Naive thymus-derived CD8-positive, alpha-beta T cell (primary cell): ENCODE data around the gene TSSK1B. TPM values are rescaled to one million over a fixed set of nuclear protein-coding genes. Genes with fewer than 3 reads are reported as not detected.
"Not testable (repeated sequence)": the region's sequence is repeated elsewhere in the genome, so short reads cannot be mapped to it uniquely, and the experiment has no call there.

Experiments used
- ATAC-seq, 2 donors: fragments of 150-1000 bp; cut with Tn5 transposase in 1 of 2; sonication (Bioruptor Pico), chemical (Tn5 transposase) in 1 of 2; 1 replicate in 1 of 2; 2 replicates in 1 of 2; pipeline ENCODE4 v1.10.0; 2021; ENCODE audit warnings: mild to moderate bottlenecking in 2 of 2, moderate library complexity in 2 of 2
- POLR2A ChIA-PET: fragments of 350-600 bp; sonication (Branson Sonifier 250); formaldehyde crosslinking; loops from one replicate; lab custom pipeline; 2021; ENCODE audit warnings: antibody characterized with exemption; lab: Charles Lee
- DNase-seq, 10 donors: peaks; one replicate each; pipeline versions ENCODE4 v3.0.0 to v3.0.0-alpha.2; 2020 to 2022
- H3K27ac Mint-ChIP-seq, 10 donors: one replicate each; pipeline ENCODE4 v1.8.0; 2020 to 2022; ENCODE audit warnings: mild to moderate bottlenecking in 10 of 10, mixed read lengths in 10 of 10, moderate library complexity in 4 of 10, inconsistent platforms in 1 of 10
- H3K27me3 Mint-ChIP-seq, 5 donors: one replicate each; pipeline ENCODE4 v1.8.0; 2021 to 2022; ENCODE audit warnings: mixed read lengths in 5 of 5
- H3K36me3 Mint-ChIP-seq, 3 donors: one replicate each; pipeline ENCODE4 v1.8.0; 2020 to 2022; ENCODE audit warnings: mixed read lengths in 3 of 3, mild to moderate bottlenecking in 2 of 3, inconsistent platforms in 1 of 3
- H3K4me1 Mint-ChIP-seq, 4 donors: one replicate each; pipeline ENCODE4 v1.8.0; 2021 to 2022; ENCODE audit warnings: mixed read lengths in 4 of 4
- H3K4me3 Mint-ChIP-seq, 10 donors: one replicate each; pipeline ENCODE4 v1.8.0; 2020 to 2022; ENCODE audit warnings: mild to moderate bottlenecking in 10 of 10, mixed read lengths in 10 of 10, moderate library complexity in 6 of 10, inconsistent platforms in 1 of 10
- H3K9me3 Mint-ChIP-seq, 9 donors: one replicate each; pipeline ENCODE4 v1.8.0; 2020 to 2022; ENCODE audit warnings: mixed read lengths in 9 of 9, mild to moderate bottlenecking in 3 of 9, inconsistent platforms in 1 of 9, moderate library complexity in 1 of 9
- polyA plus RNA-seq, 3 donors: library from polyadenylated mRNA; unstranded; fragments of 300-500 nt; fragmentation: Illumina TruSeq; gene quantifications; one replicate each; pipeline ENCODE4 v1.2.3, GENCODE V29; 2021
- total RNA-seq, 8 experiments: library from RNA in 2 of 8; stranded (reverse) in 2 of 8; gene quantifications; one replicate each; pipeline ENCODE4 v1.2.3 and lab custom pipeline; 2021 to 2026

The TSSK1B gene
- total and polyA plus RNA-seq, 5 experiments from 2014 or later: not detected

GRCh38 chr5:113446358-113446927 lies 11.7 kb upstream of the TSSK1B start:
- H3K27ac Mint-ChIP-seq: no peak overlapping the region
- H3K27me3 Mint-ChIP-seq: peaks cover 10 to 42% (median 25%) of the 10 kb centered on the region in 5 donors
- POLR2A ChIA-PET: no interaction called here
- peaks cover 4 to 7% (median 4%) of the 10 kb centered on the region in 4 donors for H3K4me1 Mint-ChIP-seq
- H3K36me3 Mint-ChIP-seq: peaks cover 0 to 4% (median 0%) of the 10 kb centered on the region in 3 donors
- DNase-seq (no peak), ATAC-seq (no peak)
- peaks cover 0 to 12% (median 3%) of the 10 kb centered on the region in 9 donors for H3K9me3 Mint-ChIP-seq
- no peak overlapping the region for H3K4me3 Mint-ChIP-seq

GRCh38 chr5:113437111-113437510 lies 2.3 kb upstream of the TSSK1B start:
- H3K4me1 Mint-ChIP-seq: no peaks in the 10 kb centered on the region
- H3K4me3 Mint-ChIP-seq: no peak overlapping the region
- H3K9me3 Mint-ChIP-seq: no peaks in the 10 kb centered on the region
- no peak for DNase-seq
- H3K36me3 Mint-ChIP-seq: no peaks in the 10 kb centered on the region
- POLR2A ChIA-PET: no interaction called here
- H3K27me3 Mint-ChIP-seq: peaks cover 0 to 13% (median 3%) of the 10 kb centered on the region in 5 donors
- no peak for ATAC-seq
- no peak overlapping the region for H3K27ac Mint-ChIP-seq

GRCh38 chr5:113435575-113435974 lies 786 bp upstream of the TSSK1B start:
- DNase-seq (no peak), ATAC-seq (no peak)
- Mint-ChIP-seq H3K27ac (no peak overlapping the region), H3K36me3 (no peaks in the 10 kb centered on the region), H3K4me1 (no peaks in the 10 kb centered on the region), H3K27me3 (peaks cover 0 to 11% (median 3%) of the 10 kb centered on the region in 5 donors), H3K4me3 (no peak overlapping the region), H3K9me3 (no peaks in the 10 kb centered on the region)
- POLR2A ChIA-PET: no interaction called here

GRCh38 chr5:113433862-113434612 lies 752 bp downstream of the TSSK1B start:
- Mint-ChIP-seq H3K4me1 (no peaks in the 10 kb centered on the region), H3K4me3 (no peak overlapping the region), H3K27me3 (peaks cover 0 to 4% (median 2%) of the 10 kb centered on the region in 5 donors), H3K27ac (no peak overlapping the region), H3K9me3 (no peaks in the 10 kb centered on the region), H3K36me3 (no peaks in the 10 kb centered on the region)
- POLR2A ChIA-PET: no interaction called here
- ATAC-seq (no peak), DNase-seq (no peak)

- no peak overlapping the region for H3K27ac Mint-ChIP-seq
- DNase-seq (no peak), ATAC-seq (no peak)
- no peaks in the 10 kb centered on the region for H3K9me3 Mint-ChIP-seq
- POLR2A ChIA-PET: no interaction called here
- H3K27me3 Mint-ChIP-seq: peaks cover 0 to 4% (median 0%) of the 10 kb centered on the region in 5 donors
- H3K4me3 Mint-ChIP-seq: no peak overlapping the region
- H3K4me1 Mint-ChIP-seq: no peaks in the 10 kb centered on the region
- no peaks in the 10 kb centered on the region for H3K36me3 Mint-ChIP-seq
These were observed 1.7 kb downstream of the TSSK1B start for GRCh38 chr5:113433071-113433470.

GRCh38 chr5:113427871-113428574 lies 6.8 kb downstream of the TSSK1B start:
- Mint-ChIP-seq H3K4me3 (no peak overlapping the region), H3K27me3 (no peaks in the 10 kb centered on the region), H3K4me1 (no peaks in the 10 kb centered on the region), H3K27ac (no peak overlapping the region), H3K9me3 (no peaks in the 10 kb centered on the region), H3K36me3 (no peaks in the 10 kb centered on the region)
- no peak for ATAC-seq
- DNase-seq: no peak
- POLR2A ChIA-PET: interaction anchor here (0.6 kb wide), 1 partner anchor 403 kb away, joined by 4 read pairs; no protein-coding TSS in a partner anchor

- no peaks in the 10 kb centered on the region for H3K36me3 Mint-ChIP-seq
- no peaks in the 10 kb centered on the region for H3K9me3 Mint-ChIP-seq
- no peaks in the 10 kb centered on the region for H3K4me1 Mint-ChIP-seq
- POLR2A ChIA-PET: no interaction called here
- ATAC-seq: no peak
- H3K27me3 Mint-ChIP-seq: peaks cover 0 to 12% (median 3%) of the 10 kb centered on the region in 5 donors
- no peak for DNase-seq
- H3K4me3 Mint-ChIP-seq: no peak overlapping the region
- H3K27ac Mint-ChIP-seq: no peak overlapping the region
These were observed 8.9 kb downstream of the TSSK1B start for GRCh38 chr5:113425909-113426308.

GRCh38 chr5:113421693-113422092 lies 13.1 kb downstream of the TSSK1B start:
- no peak overlapping the region for H3K4me3 Mint-ChIP-seq
- peaks cover 1 to 12% (median 3%) of the 10 kb centered on the region in 5 donors for H3K27me3 Mint-ChIP-seq
- ATAC-seq: no peak
- no peak overlapping the region for H3K27ac Mint-ChIP-seq
- POLR2A ChIA-PET: no interaction called here
- H3K9me3 Mint-ChIP-seq: no peaks in the 10 kb centered on the region
- H3K4me1 Mint-ChIP-seq: no peaks in the 10 kb centered on the region
- DNase-seq: no peak
- no peaks in the 10 kb centered on the region for H3K36me3 Mint-ChIP-seq

- no peaks in the 10 kb centered on the region for H3K36me3 Mint-ChIP-seq
- H3K4me1 Mint-ChIP-seq: no peaks in the 10 kb centered on the region
- peaks cover 0 to under 1% (median 0%) of the 10 kb centered on the region in 9 donors for H3K9me3 Mint-ChIP-seq
- H3K4me3 Mint-ChIP-seq: no peak overlapping the region
- DNase-seq: no peak
- POLR2A ChIA-PET: no interaction called here
- no peak for ATAC-seq
- peaks cover 0 to 4% (median 3%) of the 10 kb centered on the region in 5 donors for H3K27me3 Mint-ChIP-seq
- H3K27ac Mint-ChIP-seq: no peak overlapping the region
These were observed 29.3 kb downstream of the TSSK1B start for GRCh38 chr5:113405530-113405929.

GRCh38 chr5:113404269-113404668 lies 30.5 kb downstream of the TSSK1B start:
- no peak overlapping the region for H3K27ac Mint-ChIP-seq
- ATAC-seq: no peak
- no peaks in the 10 kb centered on the region for H3K4me1 Mint-ChIP-seq
- DNase-seq: no peak
- POLR2A ChIA-PET: no interaction called here
- peaks cover 0 to 4% (median 3%) of the 10 kb centered on the region in 5 donors for H3K27me3 Mint-ChIP-seq
- H3K9me3 Mint-ChIP-seq: no peaks in the 10 kb centered on the region
- no peaks in the 10 kb centered on the region for H3K36me3 Mint-ChIP-seq
- H3K4me3 Mint-ChIP-seq: no peak overlapping the region

GRCh38 chr5:113397986-113398385 lies 36.8 kb downstream of the TSSK1B start:
- H3K4me3 Mint-ChIP-seq, POLR2A ChIA-PET, H3K4me1 Mint-ChIP-seq, DNase-seq, H3K27ac Mint-ChIP-seq, H3K9me3 Mint-ChIP-seq, ATAC-seq, H3K36me3 Mint-ChIP-seq: not testable (repeated sequence)
- H3K27me3 Mint-ChIP-seq: peaks cover 3 to 10% (median 8%) of the 10 kb centered on the region in 5 donors

GRCh38 chr5:113397046-113397445 lies 37.7 kb downstream of the TSSK1B start:
- no peak overlapping the region for H3K27ac Mint-ChIP-seq
- H3K27me3 Mint-ChIP-seq: peaks cover 3 to 10% (median 8%) of the 10 kb centered on the region in 5 donors
- ATAC-seq (no peak), DNase-seq (no peak)
- H3K4me1 Mint-ChIP-seq: no peaks in the 10 kb centered on the region
- POLR2A ChIA-PET: no interaction called here
- H3K9me3 Mint-ChIP-seq: peaks cover 0 to 3% (median 0%) of the 10 kb centered on the region in 9 donors
- H3K36me3 Mint-ChIP-seq: no peaks in the 10 kb centered on the region
- no peak overlapping the region for H3K4me3 Mint-ChIP-seq

GRCh38 chr5:113394658-113395057 lies 40.1 kb downstream of the TSSK1B start:
- POLR2A ChIA-PET: no interaction called here
- Mint-ChIP-seq H3K9me3 (peaks cover 0 to 3% (median 0%) of the 10 kb centered on the region in 9 donors), H3K27ac (no peak overlapping the region), H3K27me3 (peaks cover 12 to 19% (median 14%) of the 10 kb centered on the region in 5 donors), H3K4me3 (no peak overlapping the region), H3K4me1 (no peaks in the 10 kb centered on the region), H3K36me3 (no peaks in the 10 kb centered on the region)
- DNase-seq (no peak), ATAC-seq (no peak)
